Keratinocyte (primary cell): ENCODE measurements around the gene BCAP31.

Source experiments
- CTCF ChIP-seq, 3 experiments: IDR thresholded peaks in 1 of 3; conservative IDR thresholded peaks in 1 of 3; optimal IDR thresholded peaks in 1 of 3; 2 replicates in 2 of 3; 3 replicates in 1 of 3; pipeline versions ENCODE3 to v1.5.1; 2011; ENCODE audit warnings: low read length in 3 of 3, mild to moderate bottlenecking in 3 of 3, moderate library complexity in 2 of 3, control low read depth in 1 of 3, inconsistent platforms in 1 of 3; ENCODE audit not compliant: insufficient read depth in 2 of 3; ENCODE audit errors: extremely low read depth in 1 of 3
- EZH2 ChIP-seq: IDR thresholded peaks from one replicate; pipeline ENCODE4 v1.6.1; 2012; ENCODE audit warnings: inconsistent platforms, mild to moderate bottlenecking, low read length, moderate library complexity

- TF ChIP-seq CTCF (optimal IDR thresholded peaks at IDR 0.05 in 1 of 3, IDR thresholded peaks at IDR 0.05 in 1 of 3, conservative IDR thresholded peaks at IDR 0.05 in 1 of 3; ENCODE audit: extremely low read depth in 1 of 3, insufficient read depth in 2 of 3, low read length in 3 of 3) (no peak), EZH2 (no peak)
These were observed 3.9 kb upstream of the BCAP31 start for GRCh38 chrX:153728095-153728494.
